A549 (cell line): Measurements from ENCODE around the gene ECM2. TPM values are rescaled to one million over a fixed set of nuclear protein-coding genes. Genes with fewer than 3 reads are reported as not detected.

Source experiments
- ATAC-seq, 2 experiments: fragments of 200-7000 bp in 1 of 2; fragments of >200 bp in 1 of 2; cut with Nextera tagmentation in 1 of 2; cut with Tn5 transposase in 1 of 2; 3 replicates each; pipeline versions ENCODE4 v1.8.0 to v1.9.1; 2018 to 2020; ENCODE audit warnings: mild to moderate bottlenecking in 1 of 2, moderate library complexity in 1 of 2
- CTCF ChIA-PET: fragments of 300-600 bp; sonication (Branson Sonifier 250); formaldehyde crosslinking; extraction: SDS; loops from one replicate; lab custom pipeline; 2021; ENCODE audit warnings: antibody characterized with exemption, inconsistent platforms; lab: Yijun Ruan, JAX
- POLR2A ChIA-PET: fragments of 350-600 bp; formaldehyde crosslinking; extraction: SDS; loops from one replicate; lab custom pipeline; 2021; ENCODE audit warnings: antibody characterized with exemption, inconsistent platforms; lab: Yijun Ruan, JAX
- DNase-seq, 2 experiments: peaks; one replicate each; pipeline versions ENCODE4 v3.0.0 to v3.0.0-alpha.2; 2011 to 2016; ENCODE audit warnings: low read depth in 1 of 2, low spot score in 1 of 2
- FAIRE-seq: peaks from 2 replicates; lab custom pipeline; 2011; peaks lifted over from hg19 to GRCh38; lab: Jason Lieb, UNC
- H3K27ac ChIP-seq, 2 experiments: fragments of >200 bp; sonication (Bioruptor Twin); formaldehyde crosslinking; 3 replicates each; pipeline ENCODE4 v1.5.1; 2016 to 2017
- H3K4me1 ChIP-seq: fragments of >200 bp; sonication (Bioruptor Twin); formaldehyde crosslinking; 3 replicates; pipeline ENCODE4 v1.6.1; 2016
- H3K4me2 ChIP-seq: fragments of >200 bp; sonication (Bioruptor Twin); formaldehyde crosslinking; 3 replicates; pipeline ENCODE4 v1.6.1; 2016
- H3K4me3 ChIP-seq: fragments of >200 bp; sonication (Bioruptor Twin); formaldehyde crosslinking; 3 replicates; pipeline ENCODE4 v1.5.1; 2016
- H3K9me3 ChIP-seq: fragments of >200 bp; sonication (Bioruptor Twin); formaldehyde crosslinking; 3 replicates; pipeline ENCODE4 v1.6.1; 2016
- CBX8 ChIP-seq: fragments of 200-600 bp; sonication (generic); IDR thresholded peaks from 2 replicates; pipeline ENCODE4 v1.6.1; 2016
- CHD4 ChIP-seq: fragments of 200-600 bp; sonication (generic); IDR thresholded peaks from 2 replicates; pipeline ENCODE4 v1.6.1; 2016; ENCODE audit warnings: antibody characterized with exemption, mild to moderate bottlenecking, borderline replicate concordance
- FOSB ChIP-seq: fragments of 250-450 bp; sonication (Bioruptor Pico); IDR thresholded peaks from 2 replicates; pipeline ENCODE4 v1.5.0; 2020; ENCODE audit warnings: mild to moderate bottlenecking, moderate library complexity
- FOSL2 ChIP-seq, 2 experiments: fragments of 450-650 bp in 1 of 2; fragments of >200 bp in 1 of 2; sonication (Bioruptor Twin) in 1 of 2; formaldehyde crosslinking; IDR thresholded peaks; 2 replicates each; pipeline versions ENCODE4 v1.5.0 to v1.6.1; 2016 to 2020; ENCODE audit warnings: mild to moderate bottlenecking in 1 of 2, moderate library complexity in 1 of 2
- JUN ChIP-seq, 2 experiments: fragments of >200 bp; sonication (Bioruptor Twin); formaldehyde crosslinking; IDR thresholded peaks; 2 replicates in 1 of 2; 3 replicates in 1 of 2; pipeline ENCODE4 v1.6.1; 2016 to 2017
- MAFK ChIP-seq: fragments of 450-650 bp; IDR thresholded peaks from 2 replicates; pipeline ENCODE4 v1.6.1; 2014; ENCODE audit not compliant: partially characterized antibody
- MYC ChIP-seq: IDR thresholded peaks from 2 replicates; pipeline ENCODE4 v1.6.1; 2012; ENCODE audit warnings: mild to moderate bottlenecking, inconsistent platforms, low read length, improper control_type of control experiment, borderline replicate concordance
- NFE2L2 ChIP-seq: fragments of 150-350 bp; conservative IDR thresholded peaks from 2 replicates; pipeline ENCODE4 v1.6.1; 2014; ENCODE audit warnings: low read length
- NPAS2 ChIP-seq: fragments of 250-450 bp; sonication (Bioruptor Pico); IDR thresholded peaks from 2 replicates; pipeline ENCODE4 v1.8.0; 2022; ENCODE audit warnings: mild to moderate bottlenecking, moderate library complexity, borderline replicate concordance
- PHF8 ChIP-seq: fragments of 200-600 bp; sonication (generic); IDR thresholded peaks from 2 replicates; pipeline ENCODE4 v1.6.1; 2016; ENCODE audit warnings: low read depth, mild to moderate bottlenecking, antibody characterized with exemption, moderate library complexity, borderline replicate concordance
- POLR2AphosphoS2 ChIP-seq: conservative IDR thresholded peaks from 2 replicates; pipeline ENCODE4 v1.6.1; 2012; ENCODE audit warnings: low read length, improper control_type of control experiment, inconsistent platforms
- TFCP2L1 ChIP-seq: fragments of 250-450 bp; sonication (Bioruptor Pico); IDR thresholded peaks from 2 replicates; pipeline ENCODE4 v1.5.0; 2021; ENCODE audit warnings: mild to moderate bottlenecking
- TP53 ChIP-seq: fragments of 250-450 bp; sonication (Bioruptor Pico); IDR thresholded peaks from 2 replicates; pipeline ENCODE4 v1.5.0; 2021; ENCODE audit warnings: mild to moderate bottlenecking, moderate library complexity
- USF2 ChIP-seq: fragments of 450-650 bp; IDR thresholded peaks from 2 replicates; pipeline ENCODE4 v1.6.1; 2014; ENCODE audit warnings: antibody characterized with exemption
- ZNF302 ChIP-seq: fragments of 250-450 bp; sonication (Bioruptor Pico); IDR thresholded peaks from 2 replicates; pipeline ENCODE4 v1.9.0; 2021; ENCODE audit warnings: inconsistent platforms, mild to moderate bottlenecking, moderate library complexity
- ZSCAN20 ChIP-seq: fragments of 250-450 bp; sonication (Bioruptor Pico); IDR thresholded peaks from 2 replicates; pipeline ENCODE4 v1.8.0; 2022; ENCODE audit warnings: mild to moderate bottlenecking, moderate library complexity
- WGBS: methylation state at CpG from one replicate; pipeline ENCODE4 v1.1.6; 2017; ENCODE audit errors: missing lambda C conversion rate; 5-methylcytosine and 5-hydroxymethylcytosine counted together
- polyA plus RNA-seq, 4 experiments: library from polyadenylated mRNA; depleted of rRNA in 3 of 4; stranded (reverse); fragments of >200 nt; fragmentation: RNase III in 1 of 4; extraction: RNeasy Plus Mini Kit Qiagen cat#74134 plus additional on column Dnase treatment in 1 of 4; gene quantifications; 2 replicates in 3 of 4; 3 replicates in 1 of 4; pipeline ENCODE4 v1.2.3, GENCODE V29; 2011 to 2017
- TF ChIP-seq, protein P1 (sequence below): IDR thresholded peaks from 2 replicates; pipeline ENCODE4 v1.6.1; 2012; ENCODE audit warnings: low read depth, borderline replicate concordance
- TF ChIP-seq, protein P2 (sequence below): fragments of 250-450 bp; sonication (Bioruptor Pico); IDR thresholded peaks from 2 replicates; pipeline ENCODE4 v1.5.0; 2020; ENCODE audit warnings: low read depth, mild to moderate bottlenecking, moderate library complexity
- TF ChIP-seq, protein P3 (sequence below): fragments of >200 bp; sonication (Bioruptor Twin); formaldehyde crosslinking; IDR thresholded peaks from 2 replicates; pipeline ENCODE4 v1.6.1; 2016
- TF ChIP-seq, protein P4 (sequence below): fragments of 200-600 bp; sonication (generic); IDR thresholded peaks from 2 replicates; pipeline ENCODE4 v1.6.1; 2016; ENCODE audit warnings: antibody characterized with exemption, mild to moderate bottlenecking, moderate library complexity

The ECM2 gene
- polyA plus RNA-seq, 2 of the 4 experiments (the other 2 are of a cell fraction), result 0.35 to 0.43 TPM

DNA sequence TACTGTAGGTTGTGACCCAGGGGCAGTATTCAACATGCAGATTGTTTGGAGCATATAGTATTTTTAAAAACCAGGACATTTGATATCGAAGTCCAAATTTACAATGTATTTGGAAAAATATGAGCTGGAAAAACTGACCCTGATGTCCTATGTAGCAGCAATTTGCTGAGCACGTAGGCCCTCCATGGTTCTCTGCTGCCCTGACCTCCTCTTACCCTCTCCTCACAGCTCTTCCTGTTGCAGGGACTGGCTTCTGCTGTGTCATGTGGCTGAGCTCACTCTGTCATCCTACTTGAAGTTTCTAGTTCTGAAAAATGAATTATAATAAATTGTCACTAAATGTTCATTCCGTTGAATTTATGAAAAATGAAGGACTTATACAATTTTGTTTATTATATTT, 49.4 kb downstream of the ECM2 start:
- H3K4me1 ChIP-seq, result peaks cover 1% of the 10 kb centered on the region; the same call in 2 of the 3 replicates
- DNase-seq (no peak), FAIRE-seq (no peak), ATAC-seq (no peak)
- 92% methylated on average over 3 of the region's 3 CpGs for WGBS
- no peak overlapping the region for H3K4me3 ChIP-seq
- H3K9me3 ChIP-seq, result no peaks in the 10 kb centered on the region
- H3K4me2 ChIP-seq, result no peak overlapping the region
- H3K27ac ChIP-seq, result no peak overlapping the region
- CTCF ChIA-PET, result interaction anchor here (0.5 to 1.5 kb wide), 3 partner anchors 158 to 166 kb away, joined by 3 to 5 read pairs (median 3); no protein-coding TSS in a partner anchor
- TF ChIP-seq, protein P1, sequence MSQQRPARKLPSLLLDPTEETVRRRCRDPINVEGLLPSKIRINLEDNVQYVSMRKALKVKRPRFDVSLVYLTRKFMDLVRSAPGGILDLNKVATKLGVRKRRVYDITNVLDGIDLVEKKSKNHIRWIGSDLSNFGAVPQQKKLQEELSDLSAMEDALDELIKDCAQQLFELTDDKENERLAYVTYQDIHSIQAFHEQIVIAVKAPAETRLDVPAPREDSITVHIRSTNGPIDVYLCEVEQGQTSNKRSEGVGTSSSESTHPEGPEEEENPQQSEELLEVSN, result no peak
- no peak for TF ChIP-seq POLR2AphosphoS2
- TF ChIP-seq, protein P2, sequence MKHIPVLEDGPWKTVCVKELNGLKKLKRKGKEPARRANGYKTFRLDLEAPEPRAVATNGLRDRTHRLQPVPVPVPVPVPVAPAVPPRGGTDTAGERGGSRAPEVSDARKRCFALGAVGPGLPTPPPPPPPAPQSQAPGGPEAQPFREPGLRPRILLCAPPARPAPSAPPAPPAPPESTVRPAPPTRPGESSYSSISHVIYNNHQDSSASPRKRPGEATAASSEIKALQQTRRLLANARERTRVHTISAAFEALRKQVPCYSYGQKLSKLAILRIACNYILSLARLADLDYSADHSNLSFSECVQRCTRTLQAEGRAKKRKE (CRISPR knock-in tag), result no peak
- no peak for TF ChIP-seq PHF8
- no peak for TF ChIP-seq FOSL2 (IDR thresholded peaks at IDR 0.05)
- no peak for TF ChIP-seq FOSL2 (CRISPR knock-in tag; IDR thresholded peaks at IDR 0.05)
- no peak for TF ChIP-seq MYC
- no peak for TF ChIP-seq USF2
- no peak for TF ChIP-seq NPAS2 (CRISPR knock-in tag)
- no peak for TF ChIP-seq CBX8
- TF ChIP-seq, protein P3, sequence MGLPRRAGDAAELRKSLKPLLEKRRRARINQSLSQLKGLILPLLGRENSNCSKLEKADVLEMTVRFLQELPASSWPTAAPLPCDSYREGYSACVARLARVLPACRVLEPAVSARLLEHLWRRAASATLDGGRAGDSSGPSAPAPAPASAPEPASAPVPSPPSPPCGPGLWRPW, result no peak
- TF ChIP-seq FOSB (CRISPR knock-in tag), result no peak
- POLR2A ChIA-PET, result no interaction called here

GRCh38 chr9:92484563-92484962, 51.2 kb downstream of the ECM2 start:
- FAIRE-seq (no peak), ATAC-seq (no peak), DNase-seq (no peak)
- Histone ChIP-seq H3K4me3 (no peak overlapping the region), H3K27ac (no peak overlapping the region), H3K4me1 (peaks cover 6% of the 10 kb centered on the region; the same call in 2 of the 3 replicates), H3K4me2 (no peak overlapping the region), H3K9me3 (no peaks in the 10 kb centered on the region)
- TF ChIP-seq CHD4 (no peak), TFCP2L1 (CRISPR knock-in tag) (no peak), PHF8 (no peak), MAFK (no peak), POLR2AphosphoS2 (no peak), TP53 (CRISPR knock-in tag) (no peak), ZNF302 (no peak), NFE2L2 (no peak), ZSCAN20 (CRISPR knock-in tag) (no peak), JUN (IDR thresholded peaks at IDR 0.05) (no peak)
- TF ChIP-seq, protein P4, sequence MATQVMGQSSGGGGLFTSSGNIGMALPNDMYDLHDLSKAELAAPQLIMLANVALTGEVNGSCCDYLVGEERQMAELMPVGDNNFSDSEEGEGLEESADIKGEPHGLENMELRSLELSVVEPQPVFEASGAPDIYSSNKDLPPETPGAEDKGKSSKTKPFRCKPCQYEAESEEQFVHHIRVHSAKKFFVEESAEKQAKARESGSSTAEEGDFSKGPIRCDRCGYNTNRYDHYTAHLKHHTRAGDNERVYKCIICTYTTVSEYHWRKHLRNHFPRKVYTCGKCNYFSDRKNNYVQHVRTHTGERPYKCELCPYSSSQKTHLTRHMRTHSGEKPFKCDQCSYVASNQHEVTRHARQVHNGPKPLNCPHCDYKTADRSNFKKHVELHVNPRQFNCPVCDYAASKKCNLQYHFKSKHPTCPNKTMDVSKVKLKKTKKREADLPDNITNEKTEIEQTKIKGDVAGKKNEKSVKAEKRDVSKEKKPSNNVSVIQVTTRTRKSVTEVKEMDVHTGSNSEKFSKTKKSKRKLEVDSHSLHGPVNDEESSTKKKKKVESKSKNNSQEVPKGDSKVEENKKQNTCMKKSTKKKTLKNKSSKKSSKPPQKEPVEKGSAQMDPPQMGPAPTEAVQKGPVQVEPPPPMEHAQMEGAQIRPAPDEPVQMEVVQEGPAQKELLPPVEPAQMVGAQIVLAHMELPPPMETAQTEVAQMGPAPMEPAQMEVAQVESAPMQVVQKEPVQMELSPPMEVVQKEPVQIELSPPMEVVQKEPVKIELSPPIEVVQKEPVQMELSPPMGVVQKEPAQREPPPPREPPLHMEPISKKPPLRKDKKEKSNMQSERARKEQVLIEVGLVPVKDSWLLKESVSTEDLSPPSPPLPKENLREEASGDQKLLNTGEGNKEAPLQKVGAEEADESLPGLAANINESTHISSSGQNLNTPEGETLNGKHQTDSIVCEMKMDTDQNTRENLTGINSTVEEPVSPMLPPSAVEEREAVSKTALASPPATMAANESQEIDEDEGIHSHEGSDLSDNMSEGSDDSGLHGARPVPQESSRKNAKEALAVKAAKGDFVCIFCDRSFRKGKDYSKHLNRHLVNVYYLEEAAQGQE, result no peak
- ChIA-PET CTCF (no interaction called here), POLR2A (no interaction called here)
- WGBS, result 70% methylated on average over 3 of the region's 3 CpGs
